Skeletal muscle tissue (tissue), 4 donors: ENCODE data around the gene RCBTB2. TPM values are rescaled to one million over a fixed set of nuclear protein-coding genes. Genes with fewer than 3 reads are reported as not detected.
"Not testable (repeated sequence)": the region's sequence is repeated elsewhere in the genome, so short reads cannot be mapped to it uniquely, and the experiment has no call there.

Experiments used
- H3K27ac ChIP-seq: one replicate; pipeline ENCODE4 v1.7.0; 2013; ENCODE audit warnings: mild to moderate bottlenecking, low read depth, low read length, inconsistent platforms
- H3K27me3 ChIP-seq, 3 donors: one replicate each; pipeline ENCODE4 v1.7.0; 2013; ENCODE audit warnings: low read length in 3 of 3; ENCODE audit not compliant: control insufficient read depth in 3 of 3, insufficient read depth in 3 of 3
- H3K36me3 ChIP-seq, 3 donors: one replicate each; pipeline ENCODE4 v1.7.0; 2013; ENCODE audit warnings: low read length in 3 of 3; ENCODE audit not compliant: control insufficient read depth in 3 of 3, insufficient read depth in 3 of 3
- H3K4me1 ChIP-seq, 3 donors: one replicate each; pipeline ENCODE4 v1.7.0; 2013; ENCODE audit warnings: low read length in 3 of 3, mild to moderate bottlenecking in 3 of 3; ENCODE audit not compliant: control insufficient read depth in 3 of 3, insufficient read depth in 3 of 3
- H3K4me3 ChIP-seq, 3 donors: one replicate each; pipeline ENCODE4 v1.7.0; 2013; ENCODE audit warnings: low read length in 3 of 3
- H3K9ac ChIP-seq, 3 donors: one replicate each; pipeline ENCODE4 v1.7.0; 2013; ENCODE audit warnings: low read length in 3 of 3, mild to moderate bottlenecking in 3 of 3, moderate library complexity in 2 of 3, low read depth in 1 of 3
- H3K9me3 ChIP-seq, 3 donors: one replicate each; pipeline ENCODE4 v1.7.0; 2013; ENCODE audit warnings: low read length in 3 of 3; ENCODE audit not compliant: control insufficient read depth in 3 of 3
- total RNA-seq: library from RNA; depleted of rRNA; stranded (reverse); fragments of >200 nt; gene quantifications from one replicate; pipeline ENCODE4 v1.2.3, GENCODE V29; 2014
- donor health status: Osteomylitis.

Gene RCBTB2
- 18.3 TPM for total RNA-seq

GRCh38 chr13:48532506-48533499, at the start of gene RCBTB2:
Gene RCBTB2 (minus strand): TSS chr13:48533080. CDS start chr13:48521939, 11,141 bp downstream.
- no peaks in the 10 kb centered on the region for H3K36me3 ChIP-seq
- peak within 1 kb of the TSS; percentile 80 to 99 (median 98) for H3K9ac ChIP-seq
- H3K27ac ChIP-seq, result peak within 1 kb of the TSS; percentile 92
- H3K27me3 ChIP-seq, result no peaks in the 10 kb centered on the region
- peaks cover 6 to 10% (median 8%) of the 10 kb centered on the region in 3 donors for H3K4me1 ChIP-seq
- H3K9me3 ChIP-seq, result no peaks in the 10 kb centered on the region
- peak within 1 kb of the TSS; percentile 64 to 96 (median 93) for H3K4me3 ChIP-seq

- Histone ChIP-seq H3K36me3 (no peaks in the 10 kb centered on the region), H3K4me3 (no peak overlapping the region), H3K9ac (no peak overlapping the region), H3K9me3 (no peaks in the 10 kb centered on the region), H3K4me1 (peaks cover 9 to 22% (median 18%) of the 10 kb centered on the region in 3 donors), H3K27me3 (no peaks in the 10 kb centered on the region), H3K27ac (no peak overlapping the region)
Observed at GRCh38 chr13:48582084-48582483, 49.2 kb upstream of the RCBTB2 start.

- Histone ChIP-seq H3K27me3 (no peaks in the 10 kb centered on the region), H3K4me1 (peaks cover 7 to 13% (median 11%) of the 10 kb centered on the region in 3 donors), H3K9ac (no peak overlapping the region), H3K27ac (no peak overlapping the region), H3K4me3 (no peak overlapping the region), H3K36me3 (no peaks in the 10 kb centered on the region), H3K9me3 (no peaks in the 10 kb centered on the region)
Observed at GRCh38 chr13:48580896-48581295, 48.0 kb upstream of the RCBTB2 start.

GRCh38 chr13:48580185-48580803, 47.4 kb upstream of the RCBTB2 start:
- no peak overlapping the region for H3K27ac ChIP-seq

GRCh38 chr13:48579919-48580180, 47.0 kb upstream of the RCBTB2 start:
- H3K4me1 ChIP-seq, H3K27ac ChIP-seq, H3K27me3 ChIP-seq, H3K4me3 ChIP-seq, H3K9ac ChIP-seq, H3K36me3 ChIP-seq, H3K9me3 ChIP-seq: not testable (repeated sequence)

More at GRCh38 chr13:48580185-48580803, 47.4 kb upstream of the RCBTB2 start:
- Histone ChIP-seq H3K9ac (no peak overlapping the region), H3K27me3 (no peaks in the 10 kb centered on the region), H3K9me3 (no peaks in the 10 kb centered on the region), H3K4me3 (no peak overlapping the region), H3K4me1 (peaks cover 7 to 11% (median 7%) of the 10 kb centered on the region in 3 donors), H3K36me3 (no peaks in the 10 kb centered on the region)

- Histone ChIP-seq H3K4me1 (peaks cover 0 to 3% (median 0%) of the 10 kb centered on the region in 3 donors), H3K4me3 (no peak overlapping the region), H3K9ac (no peak overlapping the region), H3K9me3 (no peaks in the 10 kb centered on the region), H3K27me3 (no peaks in the 10 kb centered on the region), H3K36me3 (no peaks in the 10 kb centered on the region), H3K27ac (peak overlapping the region; percentile 40)
Observed at GRCh38 chr13:48579165-48579918, 46.5 kb upstream of the RCBTB2 start.

- Histone ChIP-seq H3K4me1 (peaks cover 0 to 9% (median 0%) of the 10 kb centered on the region in 3 donors), H3K27me3 (no peaks in the 10 kb centered on the region), H3K27ac (peak overlapping the region; percentile 40), H3K36me3 (no peaks in the 10 kb centered on the region), H3K9me3 (no peaks in the 10 kb centered on the region), H3K4me3 (no peak overlapping the region), H3K9ac (no peak overlapping the region)
Observed at GRCh38 chr13:48578516-48579164, 45.8 kb upstream of the RCBTB2 start.

- Histone ChIP-seq H3K4me1 (peaks cover 3 to 14% (median 4%) of the 10 kb centered on the region in 3 donors), H3K36me3 (no peaks in the 10 kb centered on the region), H3K9me3 (no peaks in the 10 kb centered on the region), H3K27me3 (no peaks in the 10 kb centered on the region), H3K9ac (no peak overlapping the region), H3K27ac (no peak overlapping the region), H3K4me3 (no peak overlapping the region)
Observed at GRCh38 chr13:48576448-48577010, 43.6 kb upstream of the RCBTB2 start.

GRCh38 chr13:48575031-48575430, 42.2 kb upstream of the RCBTB2 start:
- no peak overlapping the region for H3K9ac ChIP-seq

More at GRCh38 chr13:48575031-48575430, 42.2 kb upstream of the RCBTB2 start:
- Histone ChIP-seq H3K27me3 (no peaks in the 10 kb centered on the region), H3K9me3 (no peaks in the 10 kb centered on the region), H3K36me3 (no peaks in the 10 kb centered on the region), H3K4me3 (no peak overlapping the region), H3K27ac (no peak overlapping the region), H3K4me1 (peaks cover 17 to 27% (median 17%) of the 10 kb centered on the region in 3 donors)
